Fibroblast of lung (primary cell): ENCODE data around the gene DUSP15. TPM values are rescaled to one million over a fixed set of nuclear protein-coding genes. Genes with fewer than 3 reads are reported as not detected.

Experiments used
- DNase-seq, 2 donors: peaks; one replicate each; pipeline versions ENCODE4 v3.0.0 to v3.0.0-alpha.2; 2010; ENCODE audit warnings: low read depth in 2 of 2
- H2AFZ ChIP-seq: 2 replicates; pipeline ENCODE4 v1.5.1; 2012; ENCODE audit warnings: low read length, control low read depth, inconsistent platforms
- H3K27ac ChIP-seq: 2 replicates; pipeline ENCODE4 v1.5.1; 2011; ENCODE audit warnings: low read length, control low read depth; ENCODE audit not compliant: insufficient read depth
- H3K27me3 ChIP-seq: 2 replicates; pipeline ENCODE4 v1.5.1; 2011; ENCODE audit warnings: mild to moderate bottlenecking, low read length; ENCODE audit not compliant: control insufficient read depth, insufficient read depth
- H3K36me3 ChIP-seq: 2 replicates; pipeline ENCODE4 v1.5.1; 2011; ENCODE audit warnings: low read length; ENCODE audit not compliant: control insufficient read depth, insufficient read depth
- H3K4me1 ChIP-seq: 2 replicates; pipeline ENCODE4 v1.5.1; 2011; ENCODE audit warnings: low read length; ENCODE audit not compliant: control insufficient read depth, insufficient read depth; ENCODE audit errors: extremely low read depth
- H3K4me2 ChIP-seq: 2 replicates; pipeline ENCODE4 v1.5.1; 2011; ENCODE audit warnings: low read length, control low read depth; ENCODE audit not compliant: insufficient read depth; ENCODE audit errors: extremely low read depth
- H3K4me3 ChIP-seq, 4 experiments: fragments of 200-600 bp in 1 of 4; sonication (generic) in 1 of 4; replicated peaks in 1 of 4; 2 replicates each; pipeline ENCODE4 v1.5.1; 2011 to 2016; ENCODE audit warnings: low read length in 4 of 4, low read depth in 3 of 4, mild to moderate bottlenecking in 3 of 4, control low read depth in 2 of 4, inconsistent platforms in 1 of 4, mixed read lengths in 1 of 4; ENCODE audit not compliant: insufficient read depth in 1 of 4; ENCODE audit errors: control extremely low read depth in 1 of 4
- H3K79me2 ChIP-seq: 2 replicates; pipeline ENCODE4 v1.5.1; 2012; ENCODE audit warnings: mild to moderate bottlenecking, low read length, inconsistent platforms; ENCODE audit not compliant: control insufficient read depth, insufficient read depth
- H3K9ac ChIP-seq: 2 replicates; pipeline ENCODE4 v1.5.1; 2011; ENCODE audit warnings: mild to moderate bottlenecking, low read length, control low read depth; ENCODE audit not compliant: insufficient read depth
- H3K9me3 ChIP-seq: 2 replicates; pipeline ENCODE4 v1.5.1; 2012; ENCODE audit warnings: low read depth, low read length; ENCODE audit not compliant: control insufficient read depth, insufficient read depth
- H4K20me1 ChIP-seq: 2 replicates; pipeline ENCODE4 v1.5.1; 2011; ENCODE audit warnings: low read length; ENCODE audit not compliant: control insufficient read depth, insufficient read depth; ENCODE audit errors: extremely low read depth
- CTCF ChIP-seq, 2 donors: IDR thresholded peaks in 1 of 2; conservative IDR thresholded peaks in 1 of 2; 1 replicate in 1 of 2; 2 replicates in 1 of 2; pipeline ENCODE4 v1.5.1; 2011 to 2012; ENCODE audit warnings: low read length in 2 of 2, control low read depth in 1 of 2, inconsistent platforms in 1 of 2, low read depth in 1 of 2, mild to moderate bottlenecking in 1 of 2
- EZH2 ChIP-seq: IDR thresholded peaks from 2 replicates; pipeline ENCODE4 v1.5.1; 2012; ENCODE audit warnings: low read length, control low read depth, mild to moderate bottlenecking; ENCODE audit errors: missing control alignments
- polyA plus RNA-seq, 2 donors: library from polyadenylated mRNA; depleted of rRNA in 1 of 2; stranded (reverse) in 1 of 2; unstranded in 1 of 2; fragments of >200 nt; gene quantifications; 2 replicates each; pipeline ENCODE4 v1.2.1, GENCODE V29; 2011 to 2012; ENCODE audit warnings: missing spikeins in 1 of 2
- total RNA-seq: library from RNA; depleted of rRNA; stranded (reverse); fragments of >200 nt; gene quantifications from 2 replicates; pipeline ENCODE4 v1.2.1, GENCODE V29; 2014

The DUSP15 gene
- total and polyA plus RNA-seq, 2 donors (not counting 1 experiment from before 2014, with no cell fraction given), result 0.14 TPM; not detected in 1

GRCh38 chr20:31864521-31865400 lies 5.6 kb downstream of the DUSP15 start:
- no peaks in the 10 kb centered on the region for H3K9me3 ChIP-seq
- H2AFZ ChIP-seq, result no peak overlapping the region
- H3K4me3 ChIP-seq, result no peak overlapping the region
- H4K20me1 ChIP-seq, result no peaks in the 10 kb centered on the region
- H3K9ac ChIP-seq, result no peak overlapping the region
- no peaks in the 10 kb centered on the region for H3K4me1 ChIP-seq
- no peak for TF ChIP-seq EZH2
- no peak for TF ChIP-seq CTCF (conservative IDR thresholded peaks at IDR 0.05 in 1 of 2, IDR thresholded peaks at IDR 0.05 in 1 of 2; ENCODE audit: low read depth in 1 of 2, low read length in 2 of 2)
- H3K79me2 ChIP-seq, result no peaks in the 10 kb centered on the region
- H3K36me3 ChIP-seq, result no peaks in the 10 kb centered on the region
- DNase-seq, result no peak
- H3K4me2 ChIP-seq, result no peak overlapping the region
- H3K27me3 ChIP-seq, result peaks cover 43% of the 10 kb centered on the region
- H3K27ac ChIP-seq, result no peak overlapping the region

GRCh38 chr20:31863296-31864085 lies 6.8 kb downstream of the DUSP15 start:
- no peaks in the 10 kb centered on the region for H3K9me3 ChIP-seq
- H3K27ac ChIP-seq, result no peak overlapping the region
- H3K9ac ChIP-seq, result no peak overlapping the region
- peaks cover 39% of the 10 kb centered on the region for H3K27me3 ChIP-seq
- no peak overlapping the region for H2AFZ ChIP-seq
- no peaks in the 10 kb centered on the region for H4K20me1 ChIP-seq
- no peaks in the 10 kb centered on the region for H3K36me3 ChIP-seq
- TF ChIP-seq CTCF (conservative IDR thresholded peaks at IDR 0.05 in 1 of 2, IDR thresholded peaks at IDR 0.05 in 1 of 2; ENCODE audit: low read depth in 1 of 2, low read length in 2 of 2) (no peak), EZH2 (no peak)
- no peak for DNase-seq
- no peaks in the 10 kb centered on the region for H3K79me2 ChIP-seq
- no peaks in the 10 kb centered on the region for H3K4me1 ChIP-seq
- H3K4me3 ChIP-seq, result no peak overlapping the region
- H3K4me2 ChIP-seq, result no peak overlapping the region

- TF ChIP-seq EZH2 (no peak), CTCF (conservative IDR thresholded peaks at IDR 0.05 in 1 of 2, IDR thresholded peaks at IDR 0.05 in 1 of 2; ENCODE audit: low read depth in 1 of 2, low read length in 2 of 2) (no peak)
- Histone ChIP-seq H3K4me3 (no peak overlapping the region), H3K27ac (no peak overlapping the region), H3K36me3 (no peaks in the 10 kb centered on the region), H3K9me3 (no peaks in the 10 kb centered on the region), H3K4me1 (no peaks in the 10 kb centered on the region), H3K27me3 (peaks cover 49% of the 10 kb centered on the region), H4K20me1 (no peaks in the 10 kb centered on the region), H3K79me2 (no peaks in the 10 kb centered on the region), H2AFZ (no peak overlapping the region), H3K4me2 (no peak overlapping the region), H3K9ac (no peak overlapping the region)
- DNase-seq, result no peak
These were observed 7.8 kb downstream of the DUSP15 start for GRCh38 chr20:31862506-31862905.
